Mesenchymal stem cell (in vitro differentiated cells and primary cell): ENCODE data around the gene SHANK2.
A peak's percentile ranks its signal among the peaks of the same experiment; 100 is the strongest.

Experiments
- DNase-seq: peaks from one replicate; pipeline ENCODE4 v3.0.0-alpha.2; 2013
- H2AFZ ChIP-seq: one replicate; pipeline ENCODE4 v1.6.1; 2013; ENCODE audit warnings: low read depth, mild to moderate bottlenecking, control low read depth, inconsistent platforms, low read length, moderate library complexity
- H2AK5ac ChIP-seq: 2 replicates; pipeline ENCODE4 v1.6.1; 2013; ENCODE audit warnings: low read length, moderate library complexity, mild to moderate bottlenecking, inconsistent platforms; ENCODE audit not compliant: severe bottlenecking
- H2BK120ac ChIP-seq: one replicate; pipeline ENCODE4 v1.6.1; 2013; ENCODE audit warnings: low read depth, mild to moderate bottlenecking, inconsistent platforms, low read length, moderate library complexity
- H2BK12ac ChIP-seq, 2 experiments: one replicate each; pipeline ENCODE4 v1.6.1; 2013; ENCODE audit warnings: inconsistent platforms in 2 of 2, low read length in 2 of 2, mild to moderate bottlenecking in 2 of 2, moderate library complexity in 2 of 2, control low read depth in 1 of 2
- H2BK15ac ChIP-seq: one replicate; pipeline ENCODE4 v1.6.1; 2013; ENCODE audit warnings: mild to moderate bottlenecking, low read depth, inconsistent platforms; ENCODE audit not compliant: poor library complexity, severe bottlenecking
- H2BK5ac ChIP-seq: 2 replicates; pipeline ENCODE4 v1.6.1; 2013; ENCODE audit warnings: low read depth, mild to moderate bottlenecking, low read length, control low read depth, inconsistent platforms; ENCODE audit not compliant: poor library complexity, severe bottlenecking
- H3K14ac ChIP-seq, 2 experiments: one replicate each; pipeline ENCODE4 v1.6.1; 2013; ENCODE audit warnings: inconsistent platforms in 2 of 2, low read length in 2 of 2, control low read depth in 1 of 2, mild to moderate bottlenecking in 1 of 2, moderate library complexity in 1 of 2
- H3K18ac ChIP-seq, 2 experiments: one replicate each; pipeline ENCODE4 v1.6.1; 2013; ENCODE audit warnings: inconsistent platforms in 2 of 2, low read length in 2 of 2, control low read depth in 1 of 2, low read depth in 1 of 2, mild to moderate bottlenecking in 1 of 2
- H3K23ac ChIP-seq, 2 experiments: one replicate each; pipeline ENCODE4 v1.6.1; 2013; ENCODE audit warnings: inconsistent platforms in 2 of 2, low read length in 2 of 2, mild to moderate bottlenecking in 2 of 2, moderate library complexity in 2 of 2, control low read depth in 1 of 2
- H3K27ac ChIP-seq: 2 replicates; pipeline ENCODE4 v1.5.1; 2013; ENCODE audit warnings: mild to moderate bottlenecking, moderate library complexity, low read length, control low read depth, inconsistent platforms; ENCODE audit not compliant: poor library complexity, severe bottlenecking
- H3K27me3 ChIP-seq, 2 experiments: 2 replicates each; pipeline versions ENCODE4 v1.6.1 to v1.7.0; 2013; ENCODE audit warnings: low read length in 2 of 2, mild to moderate bottlenecking in 2 of 2, moderate library complexity in 2 of 2, control low read depth in 1 of 2, inconsistent platforms in 1 of 2; ENCODE audit not compliant: control insufficient read depth in 1 of 2, insufficient read depth in 1 of 2
- H3K36me3 ChIP-seq, 2 experiments: 2 replicates each; pipeline versions ENCODE4 v1.6.1 to v1.7.0; 2013; ENCODE audit warnings: low read length in 2 of 2, control low read depth in 1 of 2, inconsistent platforms in 1 of 2, low read depth in 1 of 2, mild to moderate bottlenecking in 1 of 2; ENCODE audit not compliant: insufficient read depth in 2 of 2, control insufficient read depth in 1 of 2
- H3K4ac ChIP-seq, 2 experiments: one replicate each; pipeline ENCODE4 v1.6.1; 2013; ENCODE audit warnings: inconsistent platforms in 2 of 2, low read length in 2 of 2, mild to moderate bottlenecking in 2 of 2, moderate library complexity in 2 of 2, control low read depth in 1 of 2, low read depth in 1 of 2
- H3K4me1 ChIP-seq: 2 replicates; pipeline ENCODE4 v1.6.1; 2013; ENCODE audit warnings: low read depth, low read length, control low read depth; ENCODE audit not compliant: control insufficient read depth, insufficient read depth
- H3K4me2 ChIP-seq: 2 replicates; pipeline ENCODE4 v1.6.1; 2013; ENCODE audit warnings: low read length, mild to moderate bottlenecking, inconsistent platforms; ENCODE audit not compliant: poor library complexity, severe bottlenecking
- H3K4me3 ChIP-seq, 2 experiments: 2 replicates each; pipeline versions ENCODE4 v1.5.1 to v1.7.0; 2013; ENCODE audit warnings: low read length in 2 of 2, mild to moderate bottlenecking in 2 of 2, control low read depth in 1 of 2, low read depth in 1 of 2; ENCODE audit not compliant: insufficient read depth in 1 of 2
- H3K79me1 ChIP-seq: replicated peaks from 2 replicates; pipeline ENCODE4 v1.6.1; 2013; ENCODE audit warnings: mild to moderate bottlenecking, control low read depth, low read length, inconsistent platforms; ENCODE audit not compliant: poor library complexity, severe bottlenecking
- H3K9ac ChIP-seq: 2 replicates; pipeline ENCODE4 v1.7.0; 2013; ENCODE audit warnings: mild to moderate bottlenecking, low read length, moderate library complexity
- H3K9me3 ChIP-seq: 2 replicates; pipeline ENCODE4 v1.7.0; 2013; ENCODE audit warnings: mild to moderate bottlenecking, low read length; ENCODE audit not compliant: control insufficient read depth
- H4K8ac ChIP-seq: one replicate; pipeline ENCODE4 v1.6.1; 2013; ENCODE audit warnings: inconsistent platforms, mild to moderate bottlenecking, low read length, moderate library complexity
- H4K91ac ChIP-seq: one replicate; pipeline ENCODE4 v1.6.1; 2013; ENCODE audit warnings: mild to moderate bottlenecking, low read length, inconsistent platforms
- WGBS: methylation state at CpG from one replicate; pipeline ENCODE4 v1.1.7; 2013; ENCODE audit warnings: mixed read lengths; 5-methylcytosine and 5-hydroxymethylcytosine counted together

The SHANK2 gene

DNA sequence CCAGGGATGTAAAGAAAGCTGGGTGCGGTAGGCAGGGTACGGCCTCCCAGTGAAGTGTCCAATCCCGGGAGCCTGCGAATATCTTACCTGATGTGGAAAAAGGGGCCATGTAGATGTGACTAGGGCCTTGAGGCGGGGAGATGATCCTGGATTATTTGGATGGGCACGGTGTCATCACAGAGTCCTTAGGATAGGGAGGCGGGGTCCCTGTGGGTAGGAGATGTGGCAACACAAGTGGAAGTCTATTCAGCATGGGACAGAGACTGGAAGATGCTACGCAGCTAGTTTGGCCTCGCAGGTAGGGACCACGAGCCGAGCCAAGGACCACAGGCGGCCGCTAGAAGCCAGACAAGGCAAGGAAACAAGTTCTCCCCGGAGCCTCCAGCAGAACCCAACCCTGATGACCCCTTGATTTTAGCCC, 46.4 kb upstream of the SHANK2 start:
- Histone ChIP-seq H4K91ac (no peak overlapping the region), H3K9me3 (peaks cover 7% of the 10 kb centered on the region), H2AFZ (no peak overlapping the region), H3K4me2 (peak overlapping the region; percentile 5), H4K8ac (no peak overlapping the region), H2BK120ac (no peak overlapping the region), H3K18ac (no peak overlapping the region), H3K4me1 (peaks cover 26% of the 10 kb centered on the region), H3K79me1 (no peaks in the 10 kb centered on the region), H3K4ac (no peak overlapping the region), H2BK5ac (no peak overlapping the region), H2BK12ac (no peak overlapping the region), H3K27ac (peak overlapping the region; percentile 50), H3K14ac (no peak overlapping the region), H3K36me3 (peaks cover 0 to 3% of the 10 kb centered on the region in 2 experiments), H3K9ac (peak overlapping the region; percentile 51), H3K4me3 (peak overlapping the region in 1 of 2 experiments; percentile 52), H3K23ac (no peak overlapping the region), H2AK5ac (peak overlapping the region; percentile 47), H3K27me3 (no peaks in the 10 kb centered on the region), H2BK15ac (no peak overlapping the region)
- DNase-seq, result no peak
- 91% methylated on average over 11 of the region's 14 CpGs for WGBS

DNA sequence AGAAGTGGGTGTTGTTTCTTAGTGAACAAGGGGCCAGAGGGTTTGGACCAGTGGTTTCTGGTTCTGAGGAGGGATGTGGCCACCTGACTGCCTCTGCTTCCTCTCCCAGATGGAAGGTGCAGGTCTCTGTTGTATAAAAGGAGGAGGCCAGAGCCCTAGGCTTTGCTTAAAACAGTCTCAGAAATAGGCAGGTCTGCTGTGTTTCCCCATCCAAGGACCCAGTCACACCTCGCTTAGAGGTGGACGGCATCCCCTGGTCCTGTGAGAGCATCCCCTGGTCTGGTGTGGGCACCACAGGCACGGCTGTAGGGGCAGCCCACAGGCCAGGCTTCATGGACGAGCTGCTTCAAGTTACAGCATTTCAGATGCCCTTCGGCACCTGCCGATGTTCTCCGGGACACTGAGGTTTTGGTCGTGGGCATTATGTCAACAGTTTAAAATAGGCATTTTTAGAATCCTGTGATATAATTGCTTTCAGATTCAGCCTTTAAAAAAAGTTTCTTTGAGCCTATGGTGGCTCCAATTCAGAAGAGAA, 45.7 kb upstream of the SHANK2 start:
- peaks cover 0 to 3% of the 10 kb centered on the region in 2 experiments for H3K36me3 ChIP-seq
- peak overlapping the region; percentile 44 for H4K91ac ChIP-seq
- no peak for DNase-seq
- no peak overlapping the region for H2BK12ac ChIP-seq
- no peaks in the 10 kb centered on the region for H3K27me3 ChIP-seq
- H3K4ac ChIP-seq, result no peak overlapping the region
- no peak overlapping the region for H3K9ac ChIP-seq
- H2AK5ac ChIP-seq, result peak overlapping the region; percentile 90
- peaks cover 26% of the 10 kb centered on the region for H3K4me1 ChIP-seq
- peak overlapping the region in 1 of 2 experiments; percentile 70 for H3K14ac ChIP-seq
- WGBS, result 94% methylated on average over 8 of the region's 8 CpGs
- H2BK5ac ChIP-seq, result no peak overlapping the region
- no peak overlapping the region for H3K23ac ChIP-seq
- H3K79me1 ChIP-seq, result no peaks in the 10 kb centered on the region
- peaks cover 7% of the 10 kb centered on the region for H3K9me3 ChIP-seq
- H4K8ac ChIP-seq, result no peak overlapping the region
- no peak overlapping the region for H2AFZ ChIP-seq
- no peak overlapping the region for H3K4me3 ChIP-seq
- H2BK15ac ChIP-seq, result no peak overlapping the region
- peak overlapping the region in 1 of 2 experiments; percentile 38 for H3K18ac ChIP-seq
- no peak overlapping the region for H3K4me2 ChIP-seq
- H2BK120ac ChIP-seq, result no peak overlapping the region
- H3K27ac ChIP-seq, result no peak overlapping the region

- Histone ChIP-seq H3K4me3 (no peak overlapping the region), H3K4ac (no peak overlapping the region), H3K4me2 (no peak overlapping the region), H3K9ac (no peak overlapping the region), H2AK5ac (no peak overlapping the region), H3K14ac (no peak overlapping the region), H3K23ac (no peak overlapping the region), H2AFZ (no peak overlapping the region), H2BK15ac (no peak overlapping the region), H2BK120ac (no peak overlapping the region), H3K18ac (no peak overlapping the region), H3K27me3 (no peaks in the 10 kb centered on the region), H3K27ac (no peak overlapping the region), H3K36me3 (peaks cover 0 to 3% of the 10 kb centered on the region in 2 experiments), H3K4me1 (peaks cover 17% of the 10 kb centered on the region), H3K79me1 (no peaks in the 10 kb centered on the region), H2BK12ac (no peak overlapping the region), H2BK5ac (no peak overlapping the region), H3K9me3 (peaks cover 18% of the 10 kb centered on the region), H4K8ac (no peak overlapping the region), H4K91ac (no peak overlapping the region)
- 89% methylated on average over 8 of the region's 9 CpGs for WGBS
- DNase-seq, result no peak
Observed at GRCh38 chr11:71294846-71295600, 42.6 kb upstream of the SHANK2 start.

DNA sequence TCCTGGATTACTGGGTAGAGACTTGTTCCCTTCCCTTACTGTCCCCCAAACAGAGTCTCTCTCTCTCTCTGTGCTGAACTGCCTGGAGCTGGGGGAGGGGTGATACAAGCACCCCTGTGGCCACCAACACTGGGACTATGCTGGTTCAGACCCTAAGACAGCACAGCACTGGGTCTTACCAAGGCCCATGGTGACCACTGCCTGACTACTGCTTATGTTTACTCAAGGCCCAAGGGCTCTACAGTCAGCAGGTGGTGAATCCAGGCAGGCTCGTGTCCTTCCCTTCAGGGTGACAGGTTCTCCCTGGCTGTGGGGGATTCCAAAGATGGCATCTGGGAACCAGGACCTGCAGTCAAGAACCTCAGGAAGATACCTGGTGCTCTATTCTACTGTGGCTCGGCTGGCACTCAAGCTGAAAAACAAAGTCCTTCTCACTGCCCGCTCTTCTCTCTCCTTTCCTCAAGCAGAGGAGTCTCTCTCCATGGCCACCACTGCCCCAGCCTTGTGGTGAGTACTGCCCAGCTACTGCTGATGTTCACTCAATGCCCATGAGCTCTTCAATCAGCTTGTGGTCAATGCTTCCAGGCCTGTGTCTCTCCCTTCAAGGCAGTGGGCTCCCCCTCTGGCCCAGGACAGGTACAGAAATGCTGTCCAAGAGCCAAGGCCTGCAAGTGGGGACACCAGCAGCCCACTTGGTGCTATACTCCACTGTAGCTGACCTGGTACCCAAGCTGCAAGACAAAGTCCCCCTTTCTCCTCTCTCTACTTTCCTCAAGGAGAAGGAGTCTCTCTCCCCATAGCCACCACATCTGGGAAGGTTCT, 41.8 kb upstream of the SHANK2 start:
- DNase-seq, result no peak
- Histone ChIP-seq H3K18ac (no peak overlapping the region), H3K79me1 (no peaks in the 10 kb centered on the region), H2AFZ (no peak overlapping the region), H3K4me2 (no peak overlapping the region), H4K91ac (no peak overlapping the region), H4K8ac (no peak overlapping the region), H3K9ac (no peak overlapping the region), H3K27me3 (no peaks in the 10 kb centered on the region), H3K4me1 (peaks cover 10% of the 10 kb centered on the region), H3K27ac (no peak overlapping the region), H2BK15ac (no peak overlapping the region), H3K4ac (no peak overlapping the region), H2BK120ac (no peak overlapping the region), H3K14ac (no peak overlapping the region), H3K23ac (no peak overlapping the region), H3K4me3 (no peak overlapping the region), H2AK5ac (peak overlapping the region; percentile 65), H3K36me3 (peaks cover 0 to 3% of the 10 kb centered on the region in 2 experiments), H2BK5ac (no peak overlapping the region), H3K9me3 (peaks cover 25% of the 10 kb centered on the region), H2BK12ac (no peak overlapping the region)
- 86% methylated on average over 3 of the region's 3 CpGs for WGBS
